Measurements from ENCODE around the gene GPR82. TPM values are rescaled to one million over a fixed set of nuclear protein-coding genes. Genes with fewer than 3 reads are reported as not detected.

The GPR82 gene
- total RNA-seq, 1 experiment from 2014 or later = not detected

Other genes with a start within 250 kb of the GPR82 start
- gene GPR34, start 35.2 kb upstream of the GPR82 start, total RNA-seq (2014; rRNA removed) = not detected in 2 replicates
- 23.7 and 26.4 TPM in 2 replicates for gene CASK, start 199.4 kb downstream of the GPR82 start, total RNA-seq (2014; rRNA removed)